H1 (cell line): ENCODE measurements around the gene IQCE. TPM values are rescaled to one million over a fixed set of nuclear protein-coding genes. Genes with fewer than 3 reads are reported as not detected.

ENCODE experiments used
- CHD7 ChIP-seq: fragments of 300-600 bp; sonication (generic); IDR thresholded peaks from 2 replicates; pipeline ENCODE4 v1.7.1; 2012; ENCODE audit warnings: low read length, moderate library complexity, mild to moderate bottlenecking, inconsistent platforms; ENCODE audit not compliant: insufficient replicate concordance
- E2F6 ChIP-seq: IDR thresholded peaks from 2 replicates; pipeline ENCODE4 v1.6.1; 2012; ENCODE audit warnings: inconsistent platforms
- JUND ChIP-seq: IDR thresholded peaks from 2 replicates; pipeline ENCODE4 v1.6.1; 2011; ENCODE audit warnings: mild to moderate bottlenecking, improper control_type of control experiment, low read length
- POLR2AphosphoS5 ChIP-seq: IDR thresholded peaks from 2 replicates; pipeline ENCODE4 v1.6.1; 2011; ENCODE audit warnings: low read depth, low read length
- RAD21 ChIP-seq, 2 experiments: IDR thresholded peaks in 1 of 2; conservative IDR thresholded peaks in 1 of 2; 2 replicates each; pipeline ENCODE4 v1.6.1; 2011; ENCODE audit warnings: low read depth in 2 of 2, low read length in 2 of 2, improper control_type of control experiment in 1 of 2, inconsistent platforms in 1 of 2, mild to moderate bottlenecking in 1 of 2, moderate library complexity in 1 of 2
- RBBP5 ChIP-seq: IDR thresholded peaks from 2 replicates; pipeline ENCODE4 v1.7.1; 2012; ENCODE audit warnings: low read depth, mild to moderate bottlenecking, inconsistent platforms, low read length, moderate library complexity, borderline replicate concordance
- SP1 ChIP-seq: IDR thresholded peaks from 2 replicates; pipeline ENCODE4 v1.6.1; 2011; ENCODE audit warnings: low read depth, low read length
- TCF12 ChIP-seq: IDR thresholded peaks from 2 replicates; pipeline ENCODE4 v1.6.1; 2011; ENCODE audit warnings: low read depth, mild to moderate bottlenecking, low read length
- TEAD4 ChIP-seq: IDR thresholded peaks from 2 replicates; pipeline ENCODE4 v1.6.1; 2012; ENCODE audit warnings: low read depth, low read length, inconsistent platforms, mixed read lengths
- polyA plus RNA-seq, 7 experiments: library from polyadenylated mRNA; depleted of rRNA in 3 of 7; stranded (reverse) in 5 of 7; unstranded in 2 of 7; fragments of >200 nt in 5 of 7; fragments of 200-250 nt in 2 of 7; gene quantifications; 1 replicate in 5 of 7; 2 replicates in 1 of 7; 4 replicates in 1 of 7; pipeline versions ENCODE4 v1.2.1 to v1.2.3, GENCODE V29; 2011 to 2013; ENCODE audit warnings: missing spikeins in 2 of 7, mixed read lengths in 2 of 7
- total RNA-seq: library from RNA; stranded (reverse); fragmentation: NEBNext Ultra II Directional; extraction: Animal tissue kit (Norgen Biotek cat#: 25700); gene quantifications from 2 replicates; pipeline ENCODE4 v1.2.1, GENCODE V29; 2021

IQCE gene
- total and polyA plus RNA-seq, 2 of the 8 experiments (the other 6 are each of a cell fraction or from before 2014, with no cell fraction given): 2.2 to 4.9 TPM

GRCh38 chr7:2621061-2621828 is 62.5 kb downstream of the IQCE start (continued):
- no peak for TF ChIP-seq CHD7
- TF ChIP-seq JUND: no peak
- TF ChIP-seq E2F6: peak; percentile 63; the same call in 1 of the 2 replicates
- 0 out of 2 replicates have a peak, but pooled peaks have one; percentile 29 for TF ChIP-seq TCF12
- peak; percentile 87 for TF ChIP-seq RBBP5
- no peak for TF ChIP-seq POLR2AphosphoS5
- peak; percentile 81 for TF ChIP-seq TEAD4
- 0 out of 2 replicates have a peak, but pooled peaks have one; percentile 46 for TF ChIP-seq SP1
- TF ChIP-seq RAD21 (IDR thresholded peaks at IDR 0.05 in 1 of 2, conservative IDR thresholded peaks at IDR 0.05 in 1 of 2; ENCODE audit: low read depth in 2 of 2, low read length in 2 of 2): no peak
